Brain microvascular endothelial cell (primary cell): ENCODE measurements around the gene TUBG2.
"Not testable (repeated sequence)": the region's sequence is repeated elsewhere in the genome, so short reads cannot be mapped to it uniquely, and the experiment has no call there.

Experiments used
- DNase-seq: peaks from one replicate; pipeline ENCODE4 v3.0.0-alpha.2; 2020
- H3K27ac ChIP-seq: fragments of 250-450 bp; sonication (Bioruptor Pico); 2 replicates; pipeline ENCODE4 v1.5.1; 2020; ENCODE audit warnings: mild to moderate bottlenecking, moderate library complexity
- H3K27me3 ChIP-seq: fragments of 250-450 bp; sonication (Bioruptor Pico); replicated peaks from 2 replicates; pipeline ENCODE4 v1.5.1; 2020; ENCODE audit warnings: mild to moderate bottlenecking
- H3K36me3 ChIP-seq: fragments of 250-450 bp; sonication (Bioruptor Pico); replicated peaks from 2 replicates; pipeline ENCODE4 v1.5.1; 2020; ENCODE audit warnings: mild to moderate bottlenecking
- H3K4me3 ChIP-seq: 2 replicates; pipeline ENCODE4 v1.5.1; 2011; ENCODE audit warnings: low read depth, mild to moderate bottlenecking, control low read depth, low read length, moderate library complexity
- CTCF ChIP-seq: IDR thresholded peaks from 2 replicates; pipeline ENCODE4 v1.5.1; 2011; ENCODE audit warnings: low read depth, mild to moderate bottlenecking, moderate library complexity, low read length, control low read depth, inconsistent platforms; ENCODE audit errors: missing control alignments
- in situ Hi-C: cut with HindIII; loops from 2 replicates; pipeline ENCODE4 v1.10.0; 2017; ENCODE audit warnings: low sequenced_read_pairs, low pct_ligation_motif_present

The TUBG2 gene

GRCh38 chr17:42659079-42659931 is at the start of gene TUBG2:
TUBG2 (plus strand) TSS chr17:42659284; CDS start chr17:42659504, 220 bp downstream.
- no peak for TF ChIP-seq CTCF
- in situ Hi-C loops, result no loop called here
- H3K4me3 ChIP-seq, result peak within 1 kb of the TSS; percentile 66
- DNase-seq, result peak; percentile 78
- no peaks in the 10 kb centered on the region for H3K27me3 ChIP-seq
- peaks cover 4% of the 10 kb centered on the region for H3K36me3 ChIP-seq
- no peak within 1 kb of the TSS for H3K27ac ChIP-seq

DNA sequence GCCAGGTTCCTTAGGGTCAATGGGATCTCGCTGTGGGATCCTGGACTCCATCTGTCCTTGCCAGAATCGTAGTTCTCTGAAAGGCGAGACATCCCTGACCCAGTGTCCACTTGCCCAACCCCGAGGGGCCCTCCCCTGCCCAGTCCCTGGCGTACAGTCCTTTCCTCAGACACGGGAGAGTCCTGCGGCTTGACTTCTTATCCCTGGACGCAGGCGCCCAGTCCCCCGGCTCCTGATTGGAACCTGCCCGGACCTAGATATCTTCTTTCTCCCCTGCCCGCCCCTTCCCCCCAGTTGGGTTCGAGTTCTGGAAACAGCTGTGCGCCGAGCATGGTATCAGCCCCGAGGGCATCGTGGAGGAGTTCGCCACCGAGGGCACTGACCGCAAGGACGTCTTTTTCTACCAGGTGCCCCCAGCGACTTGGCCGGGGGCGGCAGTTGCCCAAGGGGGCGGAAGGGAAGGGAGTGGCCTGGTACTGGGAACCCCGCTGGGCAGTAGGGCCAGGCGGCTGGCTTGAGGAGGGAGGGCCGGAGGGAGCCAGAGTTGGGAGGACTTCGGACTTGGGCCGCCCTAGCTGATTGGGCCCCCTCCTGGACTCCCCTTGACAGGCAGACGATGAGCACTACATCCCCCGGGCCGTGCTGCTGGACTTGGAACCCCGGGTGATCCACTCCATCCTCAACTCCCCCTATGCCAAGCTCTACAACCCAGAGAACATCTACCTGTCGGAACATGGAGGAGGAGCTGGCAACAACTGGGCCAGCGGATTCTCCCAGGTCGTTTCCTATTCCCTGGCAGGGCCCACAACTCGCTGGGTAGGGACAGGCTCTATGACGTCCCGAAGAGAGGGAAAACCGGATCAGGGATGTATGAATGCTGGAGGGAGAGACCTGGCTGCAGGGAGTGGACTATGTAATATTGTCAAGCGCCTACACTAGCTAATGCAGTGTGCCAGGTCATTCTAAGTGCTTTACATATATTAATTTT is 49.0 kb upstream of the TUBG2 start:
- not testable (repeated sequence) for H3K27me3 ChIP-seq
- in situ Hi-C loops, result loop anchor here (10.0 kb wide), 1 partner anchor 55 kb away; no protein-coding TSS in a partner anchor
- peaks cover 29% of the 10 kb centered on the region for H3K36me3 ChIP-seq

DNA sequence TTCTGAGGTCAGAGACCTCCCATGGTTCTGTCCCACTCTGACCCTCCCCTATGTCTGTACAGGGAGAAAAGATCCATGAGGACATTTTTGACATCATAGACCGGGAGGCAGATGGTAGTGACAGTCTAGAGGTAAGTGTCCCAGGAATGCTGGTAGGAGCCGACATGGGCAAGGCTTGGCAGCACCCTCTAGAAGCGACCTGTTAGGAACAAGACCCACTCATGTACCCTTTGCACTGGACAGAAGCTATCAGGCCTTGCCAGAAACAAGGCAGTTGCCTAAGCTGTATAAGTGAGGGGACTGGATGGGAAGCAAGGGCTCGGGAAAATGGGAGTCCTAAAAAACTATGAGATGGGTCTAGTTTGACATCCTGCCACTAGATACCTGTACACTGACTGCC is 47.1 kb upstream of the TUBG2 start:
- Histone ChIP-seq H3K27me3 (no peaks in the 10 kb centered on the region), H3K36me3 (peaks cover 33% of the 10 kb centered on the region), H3K4me3 (no peak overlapping the region), H3K27ac (no peak overlapping the region)
- TF ChIP-seq CTCF, result no peak
- no peak for DNase-seq
- in situ Hi-C loops, result no loop called here

More for the DNA sequence above, 49.0 kb upstream of the TUBG2 start:
- not testable (repeated sequence) for DNase-seq
- peak overlapping the region; percentile 85 for H3K4me3 ChIP-seq
- peak overlapping the region; percentile 41 for H3K27ac ChIP-seq

DNA sequence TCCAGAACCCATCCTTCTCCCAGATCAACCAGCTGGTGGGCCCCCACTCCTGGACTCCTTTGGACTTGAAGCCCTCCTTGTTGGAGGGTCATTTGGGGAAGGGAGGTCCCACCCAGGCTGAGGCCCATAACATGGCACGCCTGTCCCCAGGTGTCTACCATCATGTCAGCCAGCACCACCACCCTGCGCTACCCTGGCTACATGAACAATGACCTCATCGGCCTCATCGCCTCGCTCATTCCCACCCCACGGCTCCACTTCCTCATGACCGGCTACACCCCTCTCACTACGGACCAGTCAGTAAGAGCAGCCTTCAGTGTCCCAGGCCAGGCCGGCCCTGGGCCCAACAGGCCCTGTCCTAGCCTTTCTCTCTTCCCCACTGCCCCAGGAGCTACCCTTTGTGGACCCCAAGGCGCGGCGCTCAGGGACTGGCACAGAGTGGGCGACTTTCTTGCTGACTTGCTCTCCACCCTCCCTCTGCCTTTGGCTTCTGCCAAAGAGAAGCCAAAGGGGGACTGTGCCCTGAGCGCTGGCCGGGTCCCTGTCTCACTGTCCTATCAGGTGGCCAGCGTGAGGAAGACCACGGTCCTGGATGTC is 45.3 kb upstream of the TUBG2 start:
- in situ Hi-C loops, result no loop called here
- TF ChIP-seq CTCF, result no peak
- H3K36me3 ChIP-seq, result peaks cover 33% of the 10 kb centered on the region
- no peaks in the 10 kb centered on the region for H3K27me3 ChIP-seq
- H3K27ac ChIP-seq, result no peak overlapping the region
- DNase-seq, result no peak
- H3K4me3 ChIP-seq, result no peak overlapping the region

GRCh38 chr17:42617956-42618431 is 41.1 kb upstream of the TUBG2 start:
- Histone ChIP-seq H3K4me3 (no peak overlapping the region), H3K36me3 (peaks cover 23% of the 10 kb centered on the region), H3K27me3 (no peaks in the 10 kb centered on the region), H3K27ac (no peak overlapping the region)
- TF ChIP-seq CTCF, result no peak
- in situ Hi-C loops, result no loop called here
- no peak for DNase-seq
